BLaER1 treated with 17β-estradiol and CSF1 and Interleukin-3, amounts not matched to agents 10 nM and 100 nM (cell line): Measurements from ENCODE around the gene ALDH7A1.

Experiments used
- H3K27ac ChIP-seq, 11 experiments: shearing (Covaris generic); formaldehyde crosslinking; 2 replicates each; pipeline ENCODE4 v1.8.1; 2022
- H3K27me3 ChIP-seq, 11 experiments: shearing (Covaris generic); formaldehyde crosslinking; 2 replicates each; pipeline ENCODE4 v1.8.1; 2022
- H3K36me3 ChIP-seq, 11 experiments: shearing (Covaris generic); formaldehyde crosslinking; 2 replicates each; pipeline ENCODE4 v1.8.1; 2022
- H3K4me1 ChIP-seq, 10 experiments: shearing (Covaris generic); formaldehyde crosslinking; 2 replicates each; pipeline ENCODE4 v1.8.1; 2022
- H3K4me2 ChIP-seq, 11 experiments: shearing (Covaris generic); formaldehyde crosslinking; 2 replicates each; pipeline ENCODE4 v1.8.1; 2022
- H3K4me3 ChIP-seq, 10 experiments: shearing (Covaris generic); formaldehyde crosslinking; 2 replicates each; pipeline ENCODE4 v1.8.1; 2022
- H3K9ac ChIP-seq, 11 experiments: shearing (Covaris generic); formaldehyde crosslinking; 2 replicates each; pipeline ENCODE4 v1.8.1; 2022
- H3K9me3 ChIP-seq, 11 experiments: shearing (Covaris generic); formaldehyde crosslinking; replicated peaks in 1 of 11; 2 replicates each; pipeline ENCODE4 v1.8.1; 2022
- H4K20me1 ChIP-seq, 11 experiments: shearing (Covaris generic); formaldehyde crosslinking; 2 replicates each; pipeline ENCODE4 v1.8.1; 2022
- Cebpa-rat ChIP-seq, 11 experiments: shearing (Covaris generic); IDR thresholded peaks; 2 replicates each; pipeline ENCODE4 v1.8.1; 2022

ALDH7A1 gene

GRCh38 chr5:126499278-126499677, 95.7 kb downstream of the ALDH7A1 start:
- Histone ChIP-seq H3K4me1 (peaks cover 0 to 7% (median 0%) of the 10 kb centered on the region in 10 experiments; a peak in 1 of 20 replicates), H3K9me3 (no peaks in the 10 kb centered on the region), H4K20me1 (no peaks in the 10 kb centered on the region), H3K4me2 (no peak overlapping the region), H3K36me3 (no peaks in the 10 kb centered on the region), H3K9ac (no peak overlapping the region), H3K4me3 (no peak overlapping the region), H3K27ac (no peak overlapping the region), H3K27me3 (no peaks in the 10 kb centered on the region)
- TF ChIP-seq Cebpa-rat (IDR thresholded peaks at IDR 0.05): no peak

GRCh38 chr5:126497506-126497905, 97.5 kb downstream of the ALDH7A1 start:
- no peaks in the 10 kb centered on the region for H3K4me1 ChIP-seq
- H3K4me2 ChIP-seq: no peak overlapping the region
- H3K9me3 ChIP-seq: no peaks in the 10 kb centered on the region
- H3K4me3 ChIP-seq: no peak overlapping the region
- no peak for TF ChIP-seq Cebpa-rat (IDR thresholded peaks at IDR 0.05)
- H4K20me1 ChIP-seq: no peaks in the 10 kb centered on the region
- H3K27me3 ChIP-seq: no peaks in the 10 kb centered on the region
- H3K9ac ChIP-seq: no peak overlapping the region
- H3K27ac ChIP-seq: no peak overlapping the region
- no peaks in the 10 kb centered on the region for H3K36me3 ChIP-seq

- no peak overlapping the region for H3K4me2 ChIP-seq
- no peaks in the 10 kb centered on the region for H4K20me1 ChIP-seq
- H3K4me3 ChIP-seq: no peak overlapping the region
- peaks cover 0 to 4% (median 0%) of the 10 kb centered on the region in 10 experiments; a peak in 1 of 20 replicates for H3K4me1 ChIP-seq
- no peak overlapping the region for H3K27ac ChIP-seq
- no peak for TF ChIP-seq Cebpa-rat (IDR thresholded peaks at IDR 0.05)
- no peaks in the 10 kb centered on the region for H3K9me3 ChIP-seq
- no peak overlapping the region for H3K9ac ChIP-seq
- H3K36me3 ChIP-seq: no peaks in the 10 kb centered on the region
- H3K27me3 ChIP-seq: no peaks in the 10 kb centered on the region
Observed at GRCh38 chr5:126494393-126494792, 100.6 kb downstream of the ALDH7A1 start.

- Histone ChIP-seq H3K4me3 (no peak overlapping the region), H3K4me1 (peaks cover 0 to 19% (median 0%) of the 10 kb centered on the region in 10 experiments; a peak in 6 of 20 replicates), H3K36me3 (no peaks in the 10 kb centered on the region), H3K9me3 (no peaks in the 10 kb centered on the region), H3K9ac (no peak overlapping the region), H3K4me2 (no peak overlapping the region), H3K27me3 (no peaks in the 10 kb centered on the region), H3K27ac (no peak overlapping the region), H4K20me1 (no peaks in the 10 kb centered on the region)
- no peak for TF ChIP-seq Cebpa-rat (IDR thresholded peaks at IDR 0.05)
Observed at GRCh38 chr5:126492939-126493338, 102.1 kb downstream of the ALDH7A1 start.

GRCh38 chr5:126490167-126490940, 104.7 kb downstream of the ALDH7A1 start:
- Histone ChIP-seq H3K4me2 (no peak overlapping the region), H4K20me1 (no peaks in the 10 kb centered on the region), H3K27ac (no peak overlapping the region), H3K4me3 (no peak overlapping the region), H3K9me3 (no peaks in the 10 kb centered on the region), H3K36me3 (no peaks in the 10 kb centered on the region), H3K9ac (no peak overlapping the region), H3K27me3 (no peaks in the 10 kb centered on the region), H3K4me1 (peaks cover 0 to 21% (median 0%) of the 10 kb centered on the region in 10 experiments; a peak in 6 of 20 replicates)
- no peak for TF ChIP-seq Cebpa-rat (IDR thresholded peaks at IDR 0.05)

- no peak overlapping the region for H3K27ac ChIP-seq
- H3K9ac ChIP-seq: peak overlapping the region in 1 of 11 experiments; percentile 13; a peak in 1 of 22 replicates
Observed at GRCh38 chr5:126488443-126489065, 106.5 kb downstream of the ALDH7A1 start.

GRCh38 chr5:126487596-126487995, 107.4 kb downstream of the ALDH7A1 start:
- Histone ChIP-seq H3K4me3 (no peak overlapping the region), H3K27ac (no peak overlapping the region), H4K20me1 (no peaks in the 10 kb centered on the region), H3K9ac (no peak overlapping the region), H3K27me3 (no peaks in the 10 kb centered on the region), H3K9me3 (no peaks in the 10 kb centered on the region), H3K36me3 (no peaks in the 10 kb centered on the region), H3K4me1 (peaks cover 0 to 21% (median 0%) of the 10 kb centered on the region in 10 experiments; a peak in 6 of 20 replicates), H3K4me2 (peak overlapping the region in 2 of 11 experiments; percentile 66 to 71; a peak in 4 of 22 replicates)
- TF ChIP-seq Cebpa-rat (IDR thresholded peaks at IDR 0.05): no peak

More at GRCh38 chr5:126488443-126489065, 106.5 kb downstream of the ALDH7A1 start:
- Histone ChIP-seq H3K9me3 (no peaks in the 10 kb centered on the region), H3K4me2 (peak overlapping the region in 3 of 11 experiments; percentile 20 to 71 (median 66); a peak in 6 of 22 replicates), H3K4me3 (no peak overlapping the region), H3K4me1 (peaks cover 0 to 21% (median 0%) of the 10 kb centered on the region in 10 experiments; a peak in 6 of 20 replicates), H4K20me1 (no peaks in the 10 kb centered on the region), H3K27me3 (no peaks in the 10 kb centered on the region), H3K36me3 (no peaks in the 10 kb centered on the region)
- TF ChIP-seq Cebpa-rat (IDR thresholded peaks at IDR 0.05): no peak

- H3K4me3 ChIP-seq: no peak overlapping the region
- H3K9me3 ChIP-seq: no peaks in the 10 kb centered on the region
- TF ChIP-seq Cebpa-rat (IDR thresholded peaks at IDR 0.05): no peak
- no peaks in the 10 kb centered on the region for H4K20me1 ChIP-seq
- H3K4me1 ChIP-seq: peaks cover 0 to 21% (median 0%) of the 10 kb centered on the region in 10 experiments; a peak in 6 of 20 replicates
- no peak overlapping the region for H3K4me2 ChIP-seq
- no peaks in the 10 kb centered on the region for H3K27me3 ChIP-seq
- no peak overlapping the region for H3K27ac ChIP-seq
- no peak overlapping the region for H3K9ac ChIP-seq
- H3K36me3 ChIP-seq: no peaks in the 10 kb centered on the region
Observed at GRCh38 chr5:126486332-126486731, 108.7 kb downstream of the ALDH7A1 start.

GRCh38 chr5:126484253-126484652, 110.8 kb downstream of the ALDH7A1 start:
- Histone ChIP-seq H3K27me3 (no peaks in the 10 kb centered on the region), H3K4me1 (peaks cover 0 to 17% (median 0%) of the 10 kb centered on the region in 10 experiments; a peak in 6 of 20 replicates), H4K20me1 (no peaks in the 10 kb centered on the region), H3K36me3 (no peaks in the 10 kb centered on the region), H3K9me3 (no peaks in the 10 kb centered on the region), H3K4me3 (no peak overlapping the region), H3K4me2 (no peak overlapping the region), H3K9ac (no peak overlapping the region), H3K27ac (no peak overlapping the region)
- no peak for TF ChIP-seq Cebpa-rat (IDR thresholded peaks at IDR 0.05)
